Cardiac muscle cell (in vitro differentiated cells and primary cell): ENCODE data around the gene LGALS4. TPM values are rescaled to one million over a fixed set of nuclear protein-coding genes. Genes with fewer than 3 reads are reported as not detected.
A peak's percentile ranks its signal among the peaks of the same experiment; 100 is the strongest.
"Not testable (repeated sequence)": the region's sequence is repeated elsewhere in the genome, so short reads cannot be mapped to it uniquely, and the experiment has no call there.

Source experiments
- DNase-seq, 2 donors: peaks; one replicate each; pipeline versions ENCODE4 v3.0.0 to v3.0.0-alpha.2; 2010 to 2017; ENCODE audit warnings: low read depth in 1 of 2, low spot score in 1 of 2
- H3K27ac ChIP-seq: fragments of 200-600 bp; sonication (generic); 2 replicates; pipeline ENCODE4 v1.5.1; 2016
- H3K27me3 ChIP-seq: fragments of 200-600 bp; sonication (generic); 2 replicates; pipeline ENCODE4 v1.6.0; 2016; ENCODE audit warnings: control low read depth
- H3K36me3 ChIP-seq: fragments of 200-600 bp; sonication (generic); 2 replicates; pipeline ENCODE4 v1.5.1; 2016; ENCODE audit warnings: control low read depth
- H3K4me1 ChIP-seq: fragments of 200-600 bp; sonication (generic); 2 replicates; pipeline ENCODE4 v1.8.1; 2017; ENCODE audit warnings: low read depth, mild to moderate bottlenecking, mixed run types
- H3K4me3 ChIP-seq: fragments of 200-600 bp; sonication (generic); 2 replicates; pipeline ENCODE4 v1.5.1; 2016; ENCODE audit warnings: mild to moderate bottlenecking
- H3K9me3 ChIP-seq: fragments of 200-600 bp; sonication (generic); 2 replicates; pipeline ENCODE4 v1.5.1; 2017; ENCODE audit warnings: low read depth, mild to moderate bottlenecking, control low read depth
- CTCF ChIP-seq: IDR thresholded peaks from 2 replicates; pipeline ENCODE4 v1.5.1; 2012; ENCODE audit warnings: low read depth, mild to moderate bottlenecking, low read length
- polyA plus RNA-seq: library from polyadenylated mRNA; unstranded; fragments of >200 nt; fragmentation: Nextera tagmentation; extraction: Ambion mirVana; gene quantifications from 2 replicates; pipeline ENCODE4 v1.2.1, GENCODE V29; 2016
- total RNA-seq: library from RNA; depleted of rRNA; stranded (reverse); fragments of >200 nt; gene quantifications from 2 replicates; pipeline ENCODE4 v1.2.3, GENCODE V29; 2016

The LGALS4 gene
- total and polyA plus RNA-seq, 2 experiments from 2014 or later = 0.50 to 1.0 TPM

- H3K4me1 ChIP-seq = no peaks in the 10 kb centered on the region
- H3K27ac ChIP-seq = no peak overlapping the region
- H3K9me3 ChIP-seq = no peaks in the 10 kb centered on the region
- no peak overlapping the region for H3K4me3 ChIP-seq
- no peaks in the 10 kb centered on the region for H3K36me3 ChIP-seq
- no peak for TF ChIP-seq CTCF
- DNase-seq = peak in 1 of 2 donors; percentile 83
- no peaks in the 10 kb centered on the region for H3K27me3 ChIP-seq
These were observed 53.1 kb downstream of the LGALS4 start for GRCh38 chr19:38759590-38760003.

- not testable (repeated sequence) for H3K27ac ChIP-seq, DNase-seq, H3K36me3 ChIP-seq, H3K27me3 ChIP-seq, H3K9me3 ChIP-seq, H3K4me3 ChIP-seq, H3K4me1 ChIP-seq
These were observed 58.5 kb downstream of the LGALS4 start for GRCh38 chr19:38754196-38754595.

GRCh38 chr19:38753783-38754182 is 59.0 kb downstream of the LGALS4 start:
- not testable (repeated sequence) for H3K27ac ChIP-seq, H3K4me1 ChIP-seq, H3K36me3 ChIP-seq, H3K9me3 ChIP-seq, H3K27me3 ChIP-seq, H3K4me3 ChIP-seq, DNase-seq

Other genes starting within 250 kb of the LGALS4 start
- 2.4 and 3.9 TPM in 2 replicates for gene MAP4K1, start 195.0 kb downstream of the LGALS4 start, total RNA-seq
- 4.6 and 7.7 TPM in 2 replicates for gene MAP4K1, start 195.0 kb downstream of the LGALS4 start, polyA plus RNA-seq
- 504 and 711 TPM in 2 replicates for gene EIF3K, start 193.8 kb downstream of the LGALS4 start, total RNA-seq
- 258 and 455 TPM in 2 replicates for gene EIF3K, start 193.8 kb downstream of the LGALS4 start, polyA plus RNA-seq
- gene ACTN4, start 165.3 kb downstream of the LGALS4 start, total RNA-seq = 391 and 465 TPM in 2 replicates
- gene ACTN4, start 165.3 kb downstream of the LGALS4 start, polyA plus RNA-seq = 70.2 and 77.4 TPM in 2 replicates
- gene CAPN12, start 68.5 kb downstream of the LGALS4 start, total RNA-seq = 1.6 and 10.9 TPM in 2 replicates
- 1.3 and 3.4 TPM in 2 replicates for gene CAPN12, start 68.5 kb downstream of the LGALS4 start, polyA plus RNA-seq
- gene LGALS7, start 39.4 kb downstream of the LGALS4 start, total RNA-seq = not detected in 2 replicates
- gene LGALS7, start 39.4 kb downstream of the LGALS4 start, polyA plus RNA-seq = not detected in 2 replicates
- not detected in 2 replicates for gene LGALS7B, start 23.7 kb downstream of the LGALS4 start, total RNA-seq
- gene LGALS7B, start 23.7 kb downstream of the LGALS4 start, polyA plus RNA-seq = not detected in 2 replicates
- 171 and 180 TPM in 2 replicates for gene ECH1, start 18.8 kb upstream of the LGALS4 start, total RNA-seq
- gene ECH1, start 18.8 kb upstream of the LGALS4 start, polyA plus RNA-seq = 360 and 430 TPM in 2 replicates
- gene HNRNPL, start 37.0 kb upstream of the LGALS4 start, total RNA-seq = 300 and 326 TPM in 2 replicates
- gene HNRNPL, start 37.0 kb upstream of the LGALS4 start, polyA plus RNA-seq = 240 and 291 TPM in 2 replicates
- gene RINL, start 65.3 kb upstream of the LGALS4 start, total RNA-seq = 8.4 and 8.9 TPM in 2 replicates
- 3.9 and 10.6 TPM in 2 replicates for gene RINL, start 65.3 kb upstream of the LGALS4 start, polyA plus RNA-seq
- gene SIRT2, start 86.7 kb upstream of the LGALS4 start, total RNA-seq = 33.4 and 42.2 TPM in 2 replicates
- 33.5 and 40.7 TPM in 2 replicates for gene SIRT2, start 86.7 kb upstream of the LGALS4 start, polyA plus RNA-seq
- gene NFKBIB, start 87.0 kb upstream of the LGALS4 start, total RNA-seq = 14.7 and 26.9 TPM in 2 replicates
- gene NFKBIB, start 87.0 kb upstream of the LGALS4 start, polyA plus RNA-seq = 19.6 and 21.5 TPM in 2 replicates
- gene CCER2, start 99.2 kb upstream of the LGALS4 start, total RNA-seq = 1.4 and 2.6 TPM in 2 replicates
- gene CCER2, start 99.2 kb upstream of the LGALS4 start, polyA plus RNA-seq = 3.0 and 3.1 TPM in 2 replicates
- 37.2 and 43.0 TPM in 2 replicates for gene SARS2, start 117.8 kb upstream of the LGALS4 start, total RNA-seq
- gene SARS2, start 117.8 kb upstream of the LGALS4 start, polyA plus RNA-seq = 52.3 and 78.9 TPM in 2 replicates
- 48.0 and 52.0 TPM in 2 replicates for gene MRPS12, start 118.0 kb upstream of the LGALS4 start, total RNA-seq
- 72.2 and 84.7 TPM in 2 replicates for gene MRPS12, start 118.0 kb upstream of the LGALS4 start, polyA plus RNA-seq
- 30.9 and 65.3 TPM in 2 replicates for gene FBXO17, start 162.8 kb upstream of the LGALS4 start, total RNA-seq
- 39.3 and 65.3 TPM in 2 replicates for gene FBXO17, start 162.8 kb upstream of the LGALS4 start, polyA plus RNA-seq
- gene FBXO27, start 219.6 kb upstream of the LGALS4 start, total RNA-seq = 17.8 and 21.0 TPM in 2 replicates
- 9.1 and 13.4 TPM in 2 replicates for gene FBXO27, start 219.6 kb upstream of the LGALS4 start, polyA plus RNA-seq